GM19395 (cell line): ENCODE results near the gene RASAL3.
"Not testable (repeated sequence)": the region's sequence is repeated elsewhere in the genome, so short reads cannot be mapped to it uniquely, and the experiment has no call there.

Source experiments
- ATAC-seq: cut with Tn5 transposase; IDR thresholded peaks from one replicate; pipeline ENCODE4 v1.9.1; 2021; ENCODE audit warnings: mild to moderate bottlenecking, moderate library complexity; ENCODE audit not compliant: unreplicated experiment

Gene RASAL3

DNA sequence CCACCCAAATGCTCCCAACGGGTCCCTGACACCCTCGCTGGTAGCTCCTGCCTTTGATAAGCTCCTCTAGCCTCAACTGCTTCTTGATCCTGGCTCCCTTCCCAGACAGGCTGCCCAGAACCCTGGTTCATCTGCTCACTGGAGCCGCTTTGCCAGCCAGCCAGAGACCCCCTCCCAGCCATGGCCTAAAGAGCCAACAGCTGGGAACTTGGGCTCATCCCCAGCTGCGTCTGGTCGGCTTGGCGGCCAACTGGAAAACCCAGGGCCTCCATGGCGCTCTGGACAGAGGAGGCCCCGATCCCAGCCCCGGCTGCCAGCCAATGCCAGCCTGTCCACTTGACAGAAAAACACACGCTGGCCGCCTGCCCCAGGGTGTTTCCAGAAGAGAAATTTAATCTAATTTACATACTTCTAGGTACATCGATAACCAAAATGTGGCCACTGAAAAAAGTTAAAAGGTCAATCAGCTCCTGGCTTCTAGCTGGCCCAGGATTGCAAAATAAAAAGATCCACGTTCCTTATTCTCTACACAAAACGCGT lies 42.6 kb downstream of the RASAL3 start:
- ATAC-seq: no peak

DNA sequence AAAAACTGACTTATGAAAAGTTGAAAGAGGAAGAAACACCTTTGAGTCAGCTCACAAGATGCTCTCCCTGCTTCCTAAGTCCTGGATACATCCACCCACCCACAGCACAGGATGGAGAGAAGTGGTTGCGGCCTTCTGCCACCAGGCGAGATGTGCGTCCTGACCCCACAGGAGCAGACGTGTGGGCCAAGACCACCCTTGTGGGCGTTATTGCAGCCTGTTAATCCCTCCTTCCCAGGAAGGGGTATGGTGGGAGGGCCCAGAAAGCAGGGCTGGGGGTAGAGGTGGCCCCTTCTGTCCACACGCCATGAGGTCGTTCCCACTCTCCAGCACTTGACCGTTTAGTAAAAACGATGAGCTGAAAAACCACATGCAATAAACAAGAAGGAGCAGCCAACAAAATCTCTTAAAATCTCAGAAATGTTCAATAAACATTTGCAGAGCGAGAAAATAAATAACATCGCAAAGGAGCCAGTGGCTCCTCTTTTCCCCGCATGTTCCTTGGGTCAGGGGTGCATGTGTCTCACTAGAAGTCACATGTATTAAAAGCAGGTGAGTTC lies 43.1 kb downstream of the RASAL3 start:
- no peak for ATAC-seq

DNA sequence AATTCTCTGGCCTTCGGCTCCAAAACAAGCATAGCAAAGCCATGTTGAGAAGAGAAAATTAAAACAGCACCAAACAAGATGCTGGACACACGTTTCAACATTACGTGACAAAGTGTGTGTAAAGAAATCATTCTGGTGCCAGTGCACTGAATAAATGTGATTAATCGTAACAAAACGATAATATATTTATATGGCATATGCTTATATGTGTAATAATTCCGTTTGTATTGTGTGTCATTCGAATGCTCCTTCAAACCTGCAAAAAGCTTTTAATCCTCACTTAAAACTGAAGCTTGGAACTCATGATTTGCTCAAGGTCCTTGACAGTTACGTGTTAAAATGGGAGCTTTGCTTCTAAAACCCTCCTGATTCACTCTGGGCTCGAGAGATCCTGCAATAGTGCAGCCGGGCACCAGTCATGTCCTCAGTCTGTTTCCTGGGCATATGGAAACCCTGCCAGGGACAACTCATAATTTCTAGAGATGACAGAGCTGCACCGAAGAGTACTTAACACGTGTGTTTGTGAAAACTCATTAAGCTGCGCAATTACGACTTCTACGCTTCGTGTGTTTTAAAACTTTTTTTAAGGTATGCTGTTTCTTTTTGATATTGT lies 44.8 kb downstream of the RASAL3 start:
- ATAC-seq: no peak

DNA sequence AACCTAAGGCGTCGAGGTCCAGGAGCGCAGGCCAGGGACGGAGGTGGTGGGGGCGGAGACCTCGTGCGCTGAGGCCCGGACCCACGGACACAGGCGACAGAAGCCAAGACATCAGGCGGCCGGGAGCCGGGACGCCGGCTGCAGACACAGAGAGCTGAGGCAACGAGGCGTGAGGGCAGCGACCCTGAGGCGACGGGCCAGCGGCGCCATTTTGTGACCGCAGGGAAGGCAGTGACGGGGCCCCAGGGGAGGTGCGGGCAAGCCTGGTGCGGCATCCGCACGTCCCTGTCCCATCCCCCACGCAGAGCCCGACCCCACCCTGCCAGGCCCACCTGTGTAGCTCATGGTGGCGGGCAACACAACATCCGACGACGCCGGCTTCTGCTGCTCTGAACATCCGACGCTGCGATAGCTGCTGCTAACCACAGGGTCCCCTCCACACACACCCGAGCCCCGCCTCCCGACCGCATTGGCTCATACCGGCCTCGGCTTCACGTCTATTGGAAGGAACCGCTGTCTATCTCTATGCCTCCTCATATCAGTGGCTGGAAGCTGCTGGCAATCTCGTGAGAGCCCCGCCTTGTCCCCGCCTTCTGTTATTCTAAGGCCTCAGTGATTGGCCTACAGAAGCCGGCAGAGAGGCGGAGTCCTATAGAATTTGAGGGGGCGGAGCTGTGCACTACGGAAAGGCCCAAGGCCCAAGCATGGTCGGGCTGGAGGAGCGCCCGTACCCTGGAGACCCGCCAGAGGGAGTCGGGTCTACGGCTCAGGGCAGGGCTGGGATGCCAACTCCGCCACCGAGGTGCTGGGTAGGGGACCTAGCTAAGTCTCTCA lies 45.5 kb downstream of the RASAL3 start, which contains the start of gene AKAP8L:
Gene AKAP8L, minus strand, starts transcription at position 410 of the 834 bp plus-strand sequence. Its CDS starts 65 bp downstream, at position 345.
- ATAC-seq: peak; percentile 96

DNA sequence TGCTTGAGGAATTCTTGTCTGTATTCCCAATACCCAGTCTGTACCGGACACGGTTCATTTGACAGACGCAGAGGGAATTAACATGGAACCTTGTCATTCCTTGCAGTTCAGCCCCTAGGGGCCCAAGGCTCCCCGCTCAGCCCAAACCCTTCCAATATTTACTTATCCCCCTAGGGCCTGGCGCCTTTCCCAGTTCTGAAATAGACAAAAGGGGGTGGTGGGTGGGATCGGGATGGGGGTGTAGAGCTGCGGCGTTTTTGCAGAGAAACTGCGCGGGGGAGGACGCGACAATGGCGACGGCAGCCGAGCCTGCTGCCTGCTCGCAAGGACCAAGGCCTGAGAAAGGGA lies 46.1 kb downstream of the RASAL3 start:
- no peak for ATAC-seq

DNA sequence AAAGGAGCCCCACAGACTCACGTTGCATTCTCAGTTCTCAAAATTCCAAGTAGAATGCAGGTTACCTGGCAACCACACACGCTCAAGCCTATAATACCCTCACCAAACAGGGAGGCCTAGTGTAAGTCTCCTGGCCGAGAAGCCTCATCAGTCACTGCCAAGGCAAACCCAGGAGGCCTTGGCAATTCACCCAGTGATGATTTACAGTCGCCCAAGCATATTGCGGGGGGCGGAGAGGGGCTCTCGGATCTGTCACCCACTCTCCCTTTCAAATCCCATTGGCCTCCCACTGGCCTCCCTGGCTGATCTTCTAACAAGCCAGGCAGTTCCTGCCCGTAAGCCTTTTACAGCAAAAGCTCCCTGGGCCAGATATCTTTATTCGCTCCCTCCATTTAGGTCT lies 46.6 kb downstream of the RASAL3 start:
- no peak for ATAC-seq

DNA sequence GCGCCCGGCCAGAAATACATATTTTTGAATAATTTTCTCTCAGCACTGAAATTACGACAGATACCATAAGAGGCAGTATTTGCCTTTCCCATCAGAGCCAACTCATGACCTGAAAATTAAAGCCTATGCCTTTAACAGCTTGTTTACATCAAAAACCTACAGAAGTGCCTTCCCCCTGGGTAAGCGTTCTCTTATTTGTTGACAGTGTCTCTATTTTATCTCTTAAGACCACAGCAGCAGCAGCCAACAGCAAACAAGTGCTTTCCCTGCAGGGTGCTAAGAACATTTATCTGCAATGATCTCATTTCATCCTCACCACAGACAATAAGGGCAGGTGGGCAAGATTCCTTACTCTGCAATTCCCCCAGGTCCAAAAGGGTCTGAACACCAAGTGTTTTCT lies 51.5 kb downstream of the RASAL3 start:
- ATAC-seq: no peak

DNA sequence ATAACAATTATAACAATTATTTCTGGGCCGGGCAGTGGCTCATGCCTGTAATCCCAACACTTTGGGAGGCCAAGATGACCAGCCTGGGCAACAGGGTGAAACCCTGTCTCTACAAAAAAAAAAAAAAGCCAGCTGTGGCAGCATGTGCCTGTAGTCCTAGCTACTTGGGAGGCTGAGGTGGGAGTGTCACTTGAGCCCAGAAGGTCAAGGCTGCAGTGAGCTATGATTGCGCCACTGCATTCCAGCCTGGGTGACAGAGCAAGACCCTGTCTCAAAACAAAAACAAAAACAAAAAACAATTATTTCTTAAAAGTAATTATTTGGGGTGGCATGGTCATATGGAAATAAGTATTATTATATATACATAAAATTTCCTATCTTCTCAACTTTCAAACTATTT lies 53.0 kb downstream of the RASAL3 start:
- ATAC-seq: not testable (repeated sequence)

DNA sequence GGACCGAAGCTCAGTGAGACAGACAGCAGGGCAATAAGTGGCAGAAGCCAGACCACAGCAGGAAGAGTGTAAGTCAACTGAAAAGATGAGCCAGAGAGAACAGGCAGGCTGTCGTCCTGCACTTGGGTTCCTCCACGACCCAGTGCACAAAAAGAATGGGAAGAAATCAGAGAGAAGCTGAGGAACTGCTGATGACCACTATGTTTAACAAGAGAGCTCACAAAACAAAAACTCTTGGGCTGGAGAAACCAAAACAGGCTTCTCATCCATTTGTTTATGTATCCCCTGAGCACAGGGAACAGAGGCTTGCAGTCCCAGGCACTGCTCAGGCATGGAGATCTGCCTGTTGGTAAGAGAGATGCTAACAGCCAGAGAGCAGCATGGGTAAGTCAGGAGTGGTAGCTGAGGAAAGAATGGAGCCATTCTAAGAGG lies 59.5 kb downstream of the RASAL3 start:
- ATAC-seq: no peak

DNA sequence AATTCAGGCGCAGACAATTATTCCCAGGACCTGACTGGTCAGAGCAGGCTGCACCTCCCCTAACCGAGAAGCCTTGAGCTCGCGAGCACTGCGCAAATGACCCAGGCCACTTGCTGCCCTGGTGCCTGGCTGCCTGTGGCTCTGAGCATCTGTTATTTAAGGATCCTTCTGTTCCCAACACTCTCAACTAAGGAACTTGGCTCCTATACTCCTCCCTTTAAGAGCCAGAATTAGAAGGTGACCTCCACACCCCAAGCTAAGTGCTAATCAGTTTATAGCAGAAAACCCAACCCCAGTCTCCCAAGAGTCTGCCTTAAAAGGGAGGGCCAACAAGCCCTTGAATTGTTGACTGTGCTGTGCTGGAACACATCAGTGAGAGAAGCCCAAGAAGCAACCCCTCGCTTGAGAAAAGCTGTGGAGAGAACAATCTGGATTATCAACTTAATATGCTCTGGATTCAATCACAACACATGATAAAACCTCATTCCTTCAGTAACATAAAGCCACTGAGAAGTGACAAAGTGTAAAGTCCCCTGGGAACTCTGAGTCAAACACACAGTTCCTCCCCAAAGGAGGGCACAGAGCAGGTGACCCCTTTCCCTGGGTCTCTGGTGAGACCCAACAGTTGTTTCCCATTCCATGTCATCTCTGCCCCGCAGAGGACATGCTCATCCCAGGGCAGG lies 60.1 kb downstream of the RASAL3 start:
- ATAC-seq: no peak

DNA sequence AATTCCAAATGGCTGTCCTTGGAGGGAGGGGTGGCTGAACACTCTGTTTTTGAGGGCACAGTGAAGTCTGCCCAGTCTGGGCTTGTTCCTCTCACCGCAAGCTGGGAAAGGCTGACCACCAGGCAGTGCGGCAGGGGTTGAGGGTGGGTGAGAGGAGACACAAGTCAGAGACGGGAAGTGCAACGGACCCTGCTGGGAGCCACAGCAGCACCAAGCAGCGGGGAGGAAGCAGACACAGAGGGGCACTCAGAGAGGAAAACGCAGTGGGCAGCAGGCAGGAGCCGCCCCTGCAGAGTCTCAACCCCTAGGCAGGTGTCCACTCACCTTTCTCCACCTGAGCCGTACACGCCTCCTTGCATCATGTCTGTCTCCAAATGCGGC lies 61.2 kb downstream of the RASAL3 start:
- no peak for ATAC-seq

DNA sequence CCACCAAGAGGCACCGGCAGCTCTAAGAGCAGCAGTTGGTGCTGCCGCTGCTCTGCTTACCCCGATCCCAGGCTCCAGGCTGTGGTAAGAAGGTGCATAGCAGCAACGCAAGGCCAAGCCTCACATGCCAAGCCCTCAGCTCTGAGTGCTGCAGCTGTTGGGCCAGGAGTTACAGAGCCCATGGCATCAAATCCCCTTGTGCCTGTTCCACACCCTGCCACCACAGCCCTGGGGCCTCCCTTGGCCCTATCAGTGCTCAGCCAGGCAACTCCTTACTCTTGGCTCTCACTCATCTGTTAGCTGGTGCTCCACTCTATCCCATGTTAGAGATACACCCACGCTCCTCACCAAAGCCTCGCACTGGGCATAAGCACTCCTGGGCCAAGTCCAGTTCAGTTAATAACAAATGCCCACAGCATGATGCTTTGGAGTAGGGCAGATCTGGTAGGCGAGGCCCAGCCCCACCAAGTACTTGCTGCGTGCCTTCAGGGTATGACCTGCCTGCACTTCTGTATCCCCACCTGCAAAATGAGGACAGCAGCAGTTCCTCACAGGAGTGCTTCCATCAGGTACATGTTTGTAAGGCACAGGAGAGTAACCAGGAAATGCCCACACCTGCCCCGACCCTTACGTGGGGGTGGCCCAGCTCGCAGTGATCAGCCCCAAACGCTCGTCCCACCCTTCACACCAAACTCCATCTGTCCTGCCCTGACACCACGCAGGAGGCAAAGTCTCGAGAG lies 61.8 kb downstream of the RASAL3 start:
- ATAC-seq: no peak
